Ovary (tissue), 9 donors: ENCODE results near the gene ATXN1. TPM values are rescaled to one million over a fixed set of nuclear protein-coding genes. Genes with fewer than 3 reads are reported as not detected.

Experiments
- DNase-seq, 5 donors: peaks; one replicate each; pipeline ENCODE4 v3.0.0-alpha.2; 2019 to 2020
- H3K27ac ChIP-seq, 2 donors: fragments of 200-600 bp; one replicate each; pipeline versions ENCODE4 v1.5.1 to v1.8.0; 2019 to 2022
- H3K27me3 ChIP-seq: fragments of 200-600 bp; one replicate; pipeline ENCODE4 v1.8.0; 2022
- H3K36me3 ChIP-seq: fragments of 200-600 bp; sonication (generic); one replicate; pipeline ENCODE4 v1.5.1; 2019
- H3K4me1 ChIP-seq: one replicate; pipeline ENCODE4 v1.8.1; 2013; ENCODE audit warnings: mild to moderate bottlenecking, moderate library complexity; ENCODE audit not compliant: insufficient read depth
- H3K4me3 ChIP-seq: fragments of 200-600 bp; sonication (generic); one replicate; pipeline ENCODE4 v1.5.1; 2017
- H3K9me3 ChIP-seq, 2 donors: fragments of 200-600 bp in 1 of 2; sonication (generic) in 1 of 2; one replicate each; pipeline versions ENCODE4 v1.5.1 to v1.8.1; 2013 to 2019; ENCODE audit warnings: mild to moderate bottlenecking in 1 of 2, moderate library complexity in 1 of 2
- EP300 ChIP-seq: sonication (generic); formaldehyde crosslinking; IDR thresholded peaks from one replicate; pipeline ENCODE4 v1.6.1; 2017; ENCODE audit warnings: antibody characterized with exemption
- POLR2A ChIP-seq: fragments of 450-650 bp; IDR thresholded peaks from one replicate; pipeline ENCODE4 v1.6.1; 2017; ENCODE audit warnings: antibody characterized with exemption, mild to moderate bottlenecking, moderate library complexity
- WGBS, 3 donors: extraction: QIAGEN DNeasy Blood & Tissue Kit in 1 of 3; methylation state at CpG; one replicate each; pipeline versions ENCODE4 v1.1.5 to v1.1.7; 2013 to 2017; 5-methylcytosine and 5-hydroxymethylcytosine counted together
- intact Hi-C, 4 donors: fragments of 100-400 bp; cut with DNase I; formaldehyde crosslinking; loops; one replicate each; pipeline versions ENCODE4 v1.11.0 to v1.15.1; 2022 to 2023
- polyA plus RNA-seq, 2 donors: library from polyadenylated mRNA; stranded (reverse); fragments of 200-250 nt in 1 of 2; fragments of 350-450 nt in 1 of 2; fragmentation: Illumina TruSeq in 1 of 2; extraction: RNeasy Lipid Tissue Mini Kit (QIAGEN cat#74804) in 1 of 2; gene quantifications; one replicate each; pipeline ENCODE4 v1.2.3, GENCODE V29; 2013 to 2014
- total RNA-seq, 7 donors: library from RNA; depleted of rRNA in 2 of 7; stranded (reverse); fragments of >200 nt in 2 of 7; fragmentation: NEBNext Ultra II Directional in 3 of 7; extraction: Animal tissue kit (Norgen Biotek cat#: 25700) in 3 of 7; gene quantifications; one replicate each; pipeline versions ENCODE4 v1.1.0 to v1.2.4, GENCODE V29; 2016 to 2023
- TF ChIP-seq, protein P1 (sequence below), 3 donors: fragments of 450-650 bp in 2 of 3; fragments of 200-600 bp in 1 of 3; IDR thresholded peaks; one replicate each; pipeline versions ENCODE4 v1.5.1 to v1.8.0; 2016 to 2022; ENCODE audit warnings: antibody characterized with exemption in 3 of 3, mild to moderate bottlenecking in 1 of 3
- donor health status: DM: no; HTN: no; CAD: no; lungs with moderate emphysema.
- donor health status: DM: no; HTN: no; CAD: no.
- donor health status: Bipolar disorder and iron deficiency.
- donor health status: DM: yes; HTN: yes; CAD: no.
- donor health status: DM: no; HTN: no; CAD: no.
- donor health status: DM: yes; HTN: yes; CAD: no.

ATXN1 gene
- total and polyA plus RNA-seq, 9 donors: 7.3 to 38.2 (median 30.4) TPM

DNA sequence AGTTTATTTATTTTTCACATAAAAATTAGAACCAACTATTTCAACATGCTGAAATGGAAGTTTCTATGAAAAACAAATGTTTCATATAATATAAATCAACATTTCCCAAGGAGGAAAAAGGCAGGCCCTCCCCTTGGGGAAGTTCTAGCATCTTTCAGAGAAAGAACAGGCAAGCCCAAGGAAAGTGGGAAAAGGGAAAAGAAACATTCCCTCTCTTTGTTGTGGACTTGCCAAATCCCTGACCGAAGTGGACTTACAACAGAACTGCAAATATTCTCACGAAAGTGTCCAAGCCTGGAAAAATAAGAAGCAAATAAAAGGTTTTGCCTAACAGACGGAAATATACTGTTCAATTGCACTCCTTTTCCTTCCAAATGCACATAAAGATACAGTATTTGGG, 214.4 kb downstream of the ATXN1 start:
- Histone ChIP-seq H3K27me3 (no peaks in the 10 kb centered on the region), H3K36me3 (no peaks in the 10 kb centered on the region), H3K27ac (no peak overlapping the region), H3K4me3 (no peak overlapping the region), H3K4me1 (no peaks in the 10 kb centered on the region), H3K9me3 (no peaks in the 10 kb centered on the region)
- intact Hi-C loops: no loop called here
- DNase-seq: no peak
- TF ChIP-seq EP300 (no peak), POLR2A (no peak)
- TF ChIP-seq, protein P1, sequence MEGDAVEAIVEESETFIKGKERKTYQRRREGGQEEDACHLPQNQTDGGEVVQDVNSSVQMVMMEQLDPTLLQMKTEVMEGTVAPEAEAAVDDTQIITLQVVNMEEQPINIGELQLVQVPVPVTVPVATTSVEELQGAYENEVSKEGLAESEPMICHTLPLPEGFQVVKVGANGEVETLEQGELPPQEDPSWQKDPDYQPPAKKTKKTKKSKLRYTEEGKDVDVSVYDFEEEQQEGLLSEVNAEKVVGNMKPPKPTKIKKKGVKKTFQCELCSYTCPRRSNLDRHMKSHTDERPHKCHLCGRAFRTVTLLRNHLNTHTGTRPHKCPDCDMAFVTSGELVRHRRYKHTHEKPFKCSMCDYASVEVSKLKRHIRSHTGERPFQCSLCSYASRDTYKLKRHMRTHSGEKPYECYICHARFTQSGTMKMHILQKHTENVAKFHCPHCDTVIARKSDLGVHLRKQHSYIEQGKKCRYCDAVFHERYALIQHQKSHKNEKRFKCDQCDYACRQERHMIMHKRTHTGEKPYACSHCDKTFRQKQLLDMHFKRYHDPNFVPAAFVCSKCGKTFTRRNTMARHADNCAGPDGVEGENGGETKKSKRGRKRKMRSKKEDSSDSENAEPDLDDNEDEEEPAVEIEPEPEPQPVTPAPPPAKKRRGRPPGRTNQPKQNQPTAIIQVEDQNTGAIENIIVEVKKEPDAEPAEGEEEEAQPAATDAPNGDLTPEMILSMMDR (IDR thresholded peaks at IDR 0.05): no peak
- WGBS, 3 donors: 74 to 89% (median 83%) methylated on average over 3 of the region's 3 CpGs

DNA sequence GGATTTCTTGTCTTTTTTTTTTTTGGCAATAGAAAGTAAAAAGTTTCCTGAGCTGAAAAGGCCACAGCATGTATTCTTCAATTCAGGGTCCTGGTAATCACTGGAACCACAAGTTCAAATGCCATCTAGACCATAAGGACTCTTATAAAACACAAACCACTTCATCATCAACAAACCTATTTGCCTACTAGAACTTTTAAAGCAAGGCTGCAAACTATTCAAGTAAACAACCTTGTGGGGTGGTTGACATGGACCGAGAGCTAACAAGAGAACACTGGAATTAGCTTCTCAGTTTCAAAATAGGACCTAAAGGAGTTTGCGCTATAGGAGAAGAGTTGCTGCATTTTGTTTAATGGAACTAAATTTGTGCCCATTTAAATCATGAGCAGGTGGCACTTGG, 215.9 kb downstream of the ATXN1 start:
- no peaks in the 10 kb centered on the region for H3K4me1 ChIP-seq

DNA sequence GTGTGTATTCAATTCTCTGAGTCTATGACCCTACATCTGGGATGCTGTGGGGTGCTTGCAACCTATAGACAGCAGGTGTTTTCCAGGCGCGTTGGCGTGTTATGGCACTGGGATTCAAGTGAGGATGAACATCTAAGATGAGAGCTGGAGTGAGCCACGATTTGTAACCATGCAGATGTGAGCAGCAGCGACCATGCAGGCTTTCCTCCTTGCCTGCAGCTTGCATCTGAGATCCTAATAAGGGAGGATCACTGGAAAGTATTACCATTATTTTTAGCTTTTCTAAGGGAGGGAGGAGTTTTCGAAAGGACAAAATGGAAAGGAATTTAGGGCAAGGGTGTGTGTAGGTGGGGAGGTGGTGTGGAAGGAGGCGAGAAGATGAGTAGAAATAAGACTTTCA, 216.7 kb downstream of the ATXN1 start:
- Histone ChIP-seq H3K4me3 (no peak overlapping the region), H3K9me3 (no peaks in the 10 kb centered on the region), H3K27ac (no peak overlapping the region), H3K4me1 (no peaks in the 10 kb centered on the region), H3K27me3 (no peaks in the 10 kb centered on the region), H3K36me3 (no peaks in the 10 kb centered on the region)
- TF ChIP-seq, protein P1 (IDR thresholded peaks at IDR 0.05): no peak
- TF ChIP-seq POLR2A: no peak
- intact Hi-C loops: no loop called here
- DNase-seq: no peak
- WGBS, 3 donors: 74 to 91% (median 79%) methylated on average over 7 of the region's 7 CpGs

More for the DNA sequence above, 215.9 kb downstream of the ATXN1 start:
- intact Hi-C loops: no loop called here
- H3K27me3 ChIP-seq: no peaks in the 10 kb centered on the region
- TF ChIP-seq, protein P1 (IDR thresholded peaks at IDR 0.05): no peak
- TF ChIP-seq POLR2A: no peak
- no peak for DNase-seq
- no peak overlapping the region for H3K4me3 ChIP-seq
- 94 to 97% (median 95%) methylated on average over 2 of the region's 2 CpGs for WGBS, 3 donors
- no peaks in the 10 kb centered on the region for H3K36me3 ChIP-seq
- no peak overlapping the region for H3K27ac ChIP-seq
- no peaks in the 10 kb centered on the region for H3K9me3 ChIP-seq

DNA sequence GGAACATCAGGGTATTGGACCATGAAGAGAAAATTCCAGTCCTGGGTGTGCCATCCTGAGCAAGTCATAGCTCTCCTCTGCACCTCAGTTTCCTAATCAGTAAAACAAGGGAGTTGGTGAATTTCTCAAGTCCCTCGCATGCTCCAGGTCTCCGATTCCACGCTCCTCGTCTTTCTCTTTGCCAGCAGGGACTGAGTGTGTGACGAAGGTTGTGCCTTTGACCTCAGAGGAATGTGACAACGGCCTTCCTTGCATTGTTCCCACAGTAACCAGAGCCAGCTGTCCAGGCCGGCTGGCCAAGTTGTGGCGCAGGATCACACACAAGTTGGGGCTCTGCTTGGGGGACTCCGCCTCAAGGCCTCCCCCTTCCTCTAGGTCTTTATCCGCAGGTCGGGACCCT, 217.3 kb downstream of the ATXN1 start:
- DNase-seq: no peak
- Histone ChIP-seq H3K27ac (no peak overlapping the region), H3K4me3 (no peak overlapping the region), H3K36me3 (no peaks in the 10 kb centered on the region), H3K9me3 (no peaks in the 10 kb centered on the region), H3K27me3 (no peaks in the 10 kb centered on the region), H3K4me1 (no peaks in the 10 kb centered on the region)
- intact Hi-C loops: no loop called here
- TF ChIP-seq EP300: no peak
- TF ChIP-seq, protein P1 (IDR thresholded peaks at IDR 0.05): no peak
- TF ChIP-seq POLR2A: no peak
- 61 to 69% (median 69%) methylated on average over 11 of the region's 11 CpGs for WGBS, 3 donors

DNA sequence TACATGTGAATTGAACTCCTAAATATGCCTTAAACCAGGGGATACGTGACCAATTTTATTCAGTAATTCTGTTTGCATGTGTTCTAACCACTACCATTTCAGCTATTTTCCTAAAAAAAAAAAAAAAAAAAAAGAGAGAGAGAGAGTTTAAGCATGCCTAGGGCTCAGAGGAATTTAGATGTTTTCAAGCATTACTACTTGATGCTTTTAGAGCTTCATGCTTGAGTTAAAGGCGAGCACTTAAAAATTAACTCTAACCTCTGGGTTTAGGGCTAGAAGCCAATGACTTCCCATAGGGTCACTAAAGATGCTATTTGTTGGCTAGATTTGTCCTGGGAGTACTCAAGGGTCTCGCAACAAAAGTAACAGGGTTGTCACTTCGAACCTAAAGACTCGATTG, 217.7 kb downstream of the ATXN1 start:
- no peak overlapping the region for H3K27ac ChIP-seq
- no peaks in the 10 kb centered on the region for H3K36me3 ChIP-seq
- no peak for DNase-seq
- no peaks in the 10 kb centered on the region for H3K4me1 ChIP-seq
- intact Hi-C loops: no loop called here
- H3K9me3 ChIP-seq: no peaks in the 10 kb centered on the region
- H3K4me3 ChIP-seq: no peak overlapping the region
- no peaks in the 10 kb centered on the region for H3K27me3 ChIP-seq
- 75 to 86% (median 79%) methylated on average over 5 of the region's 5 CpGs for WGBS, 3 donors
- no peak for TF ChIP-seq EP300
- TF ChIP-seq POLR2A: no peak
- TF ChIP-seq, protein P1 (IDR thresholded peaks at IDR 0.05): no peak
